ENCODE results near the gene TCTN1. TPM values are rescaled to one million over a fixed set of nuclear protein-coding genes. Genes with fewer than 3 reads are reported as not detected.

The TCTN1 gene
- polyA plus RNA-seq, 1 donor from 2014 or later, result 24.2 TPM

GRCh38 chr12:110689281-110690126 lies 75.6 kb downstream of the TCTN1 start:
- Mint-ChIP-seq H3K27me3 (no peaks in the 10 kb centered on the region), H3K36me3 (peaks cover 11% of the 10 kb centered on the region), H3K4me1 (peaks cover 43 to 45% (median 44%) of the 10 kb centered on the region in 3 donors), H3K27ac (peak overlapping the region; percentile 76 to 95 (median 83)), H3K9me3 (no peaks in the 10 kb centered on the region), H3K4me3 (peak overlapping the region; percentile 83 to 97 (median 92))

DNA sequence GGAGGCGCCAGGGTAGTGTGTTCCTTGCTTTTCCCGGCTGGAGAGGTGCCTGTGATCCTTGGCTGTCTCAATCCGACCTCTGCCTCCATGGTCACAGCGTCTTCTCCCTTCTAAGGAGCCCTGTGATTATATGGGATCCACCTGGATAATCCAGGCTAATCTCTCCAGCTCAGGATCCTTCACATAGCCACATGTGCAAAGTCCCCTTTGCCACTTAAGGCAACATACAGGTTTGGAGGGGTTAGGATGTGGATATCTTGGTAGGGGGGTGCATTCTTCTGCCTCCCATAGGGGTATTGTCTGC lies 76.2 kb downstream of the TCTN1 start:
- Mint-ChIP-seq H3K27me3 (no peaks in the 10 kb centered on the region), H3K36me3 (peaks cover 11% of the 10 kb centered on the region), H3K9me3 (no peaks in the 10 kb centered on the region), H3K4me1 (peaks cover 39 to 42% (median 42%) of the 10 kb centered on the region in 3 donors), H3K27ac (peak overlapping the region; percentile 76 to 95 (median 83)), H3K4me3 (peak overlapping the region; percentile 83 to 97 (median 92))

GRCh38 chr12:110693731-110694130 lies 79.8 kb downstream of the TCTN1 start:
- Mint-ChIP-seq H3K27me3 (no peaks in the 10 kb centered on the region), H3K4me1 (peaks cover 41 to 53% (median 46%) of the 10 kb centered on the region in 3 donors), H3K36me3 (peaks cover 2% of the 10 kb centered on the region), H3K27ac (peak overlapping the region in 1 of 3 donors; percentile 22), H3K4me3 (peak overlapping the region in 1 of 4 donors; percentile 33), H3K9me3 (no peaks in the 10 kb centered on the region)

DNA sequence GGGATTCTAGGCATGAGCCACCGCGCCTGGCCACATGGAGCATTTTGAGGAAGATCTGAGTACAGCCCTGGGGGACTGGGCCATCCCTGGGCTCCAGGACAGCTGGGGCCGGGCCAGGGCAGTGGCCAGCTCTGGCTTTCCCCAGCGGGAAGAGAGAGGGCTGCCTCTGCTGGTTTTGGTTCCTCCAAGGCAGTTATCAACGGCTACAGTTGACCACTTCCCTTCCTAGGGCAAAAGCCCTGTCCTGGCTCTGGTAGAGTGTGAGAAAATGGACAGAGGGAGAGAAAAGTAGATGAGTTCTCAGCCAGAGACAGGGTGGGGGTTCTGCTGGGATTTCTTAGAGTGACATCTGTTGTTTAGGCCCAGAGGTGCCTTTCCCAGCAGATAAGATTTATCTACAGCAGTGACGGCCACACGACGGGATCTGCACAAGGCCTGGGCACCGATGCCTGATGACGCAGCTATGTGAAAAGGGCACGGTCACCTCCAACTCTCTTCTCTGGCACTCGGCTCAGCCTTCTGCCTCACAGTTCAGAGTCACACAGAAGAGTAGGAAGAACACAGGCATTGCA lies 80.5 kb downstream of the TCTN1 start:
- Mint-ChIP-seq H3K36me3 (peaks cover 2% of the 10 kb centered on the region), H3K27ac (peak overlapping the region; percentile 31 to 78 (median 58)), H3K9me3 (no peaks in the 10 kb centered on the region), H3K4me1 (peaks cover 42 to 53% (median 46%) of the 10 kb centered on the region in 3 donors), H3K4me3 (peak overlapping the region in 2 of 4 donors; percentile 15 to 55), H3K27me3 (no peaks in the 10 kb centered on the region)

GRCh38 chr12:110696283-110696682 lies 82.4 kb downstream of the TCTN1 start:
- no peak overlapping the region for H3K4me3 Mint-ChIP-seq
- no peaks in the 10 kb centered on the region for H3K9me3 Mint-ChIP-seq
- peaks cover 2% of the 10 kb centered on the region for H3K36me3 Mint-ChIP-seq
- no peaks in the 10 kb centered on the region for H3K27me3 Mint-ChIP-seq
- H3K4me1 Mint-ChIP-seq, result peaks cover 31 to 40% (median 36%) of the 10 kb centered on the region in 3 donors
- no peak overlapping the region for H3K27ac Mint-ChIP-seq

- peaks cover 2% of the 10 kb centered on the region for H3K36me3 Mint-ChIP-seq
- H3K27me3 Mint-ChIP-seq, result no peaks in the 10 kb centered on the region
- H3K4me3 Mint-ChIP-seq, result peak overlapping the region in 1 of 4 donors; percentile 82
- no peaks in the 10 kb centered on the region for H3K9me3 Mint-ChIP-seq
- H3K4me1 Mint-ChIP-seq, result peaks cover 24 to 32% (median 29%) of the 10 kb centered on the region in 3 donors
- peak overlapping the region in 2 of 3 donors; percentile 21 to 78 for H3K27ac Mint-ChIP-seq
These were observed 83.3 kb downstream of the TCTN1 start for GRCh38 chr12:110697236-110697635.

GRCh38 chr12:110698171-110698902 lies 84.4 kb downstream of the TCTN1 start:
- no peaks in the 10 kb centered on the region for H3K9me3 Mint-ChIP-seq

More at GRCh38 chr12:110698171-110698902, 84.4 kb downstream of the TCTN1 start:
- Mint-ChIP-seq H3K27ac (peak overlapping the region in 2 of 3 donors; percentile 10 to 89), H3K4me1 (peaks cover 24 to 32% (median 29%) of the 10 kb centered on the region in 3 donors), H3K36me3 (peaks cover 2% of the 10 kb centered on the region), H3K27me3 (no peaks in the 10 kb centered on the region), H3K4me3 (peak overlapping the region; percentile 5 to 82 (median 36))

Other genes with a start within 250 kb of the TCTN1 start
- 24.9 TPM for gene ANAPC7, start 210.4 kb upstream of the TCTN1 start, polyA plus RNA-seq
- 1,315 TPM for gene ARPC3, start 163.8 kb upstream of the TCTN1 start, polyA plus RNA-seq
- 31.1 TPM for gene GPN3, start 145.9 kb upstream of the TCTN1 start, polyA plus RNA-seq
- 10.5 TPM for gene FAM216A, start 145.3 kb upstream of the TCTN1 start, polyA plus RNA-seq
- gene VPS29, start 112.0 kb upstream of the TCTN1 start, polyA plus RNA-seq, result 123 TPM
- gene RAD9B, start 111.8 kb upstream of the TCTN1 start, polyA plus RNA-seq, result 0.75 TPM
- gene PPTC7, start 30.8 kb upstream of the TCTN1 start, polyA plus RNA-seq, result 10.1 TPM
- 441 TPM for gene HVCN1, start 75.0 kb downstream of the TCTN1 start, polyA plus RNA-seq
- 184 TPM for gene PPP1CC, start 128.8 kb downstream of the TCTN1 start, polyA plus RNA-seq
- not detected for gene CCDC63, start 232.9 kb downstream of the TCTN1 start, polyA plus RNA-seq

Data from IgD-negative memory B cell (primary cell).